Ascending aorta (tissue), 2 donors: ENCODE data around the gene AGMO. TPM values are rescaled to one million over a fixed set of nuclear protein-coding genes. Genes with fewer than 3 reads are reported as not detected.

Source experiments
- DNase-seq, 2 donors: peaks; one replicate each; pipeline ENCODE4 v3.0.0-alpha.2; 2019; ENCODE audit warnings: low spot score in 2 of 2
- H3K27ac ChIP-seq, 2 donors: fragments of 200-600 bp; sonication (generic); one replicate each; pipeline ENCODE4 v1.5.1; 2016 to 2017; ENCODE audit warnings: mild to moderate bottlenecking in 1 of 2
- H3K27me3 ChIP-seq: fragments of 200-600 bp; sonication (generic); one replicate; pipeline ENCODE4 v1.5.1; 2017
- H3K36me3 ChIP-seq, 2 donors: fragments of 200-600 bp; sonication (generic); one replicate each; pipeline ENCODE4 v1.5.1; 2016
- H3K4me1 ChIP-seq, 2 donors: fragments of 200-600 bp; sonication (generic); one replicate each; pipeline ENCODE4 v1.5.1; 2016 to 2017; ENCODE audit warnings: mild to moderate bottlenecking in 1 of 2
- H3K4me3 ChIP-seq, 2 donors: fragments of 200-600 bp; sonication (generic); one replicate each; pipeline ENCODE4 v1.5.1; 2016 to 2017; ENCODE audit warnings: mild to moderate bottlenecking in 1 of 2
- H3K9me3 ChIP-seq, 2 donors: fragments of 200-600 bp; sonication (generic); one replicate each; pipeline ENCODE4 v1.5.1; 2016
- CTCF ChIP-seq, 3 experiments: fragments of 200-600 bp in 2 of 3; fragments of 450-650 bp in 1 of 3; sonication (generic) in 2 of 3; IDR thresholded peaks; one replicate each; pipeline ENCODE4 v1.5.1; 2016 to 2019; ENCODE audit warnings: antibody characterized with exemption in 3 of 3, mild to moderate bottlenecking in 1 of 3, moderate library complexity in 1 of 3
- intact Hi-C: fragments of 100-400 bp; cut with DNase I; formaldehyde crosslinking; loops from one replicate; pipeline ENCODE4 v1.15.1; 2023
- total RNA-seq: library from RNA; depleted of rRNA; stranded (reverse); fragments of >200 nt; gene quantifications from one replicate; pipeline ENCODE4 v1.1.0, GENCODE V29; 2016

Gene AGMO
- total RNA-seq, 1 donor from 2014 or later = not detected

- no peak for TF ChIP-seq CTCF (IDR thresholded peaks at IDR 0.05)
- Histone ChIP-seq H3K9me3 (no peaks in the 10 kb centered on the region), H3K4me3 (no peak overlapping the region), H3K27me3 (no peaks in the 10 kb centered on the region), H3K4me1 (no peaks in the 10 kb centered on the region), H3K36me3 (no peaks in the 10 kb centered on the region), H3K27ac (no peak overlapping the region)
- DNase-seq = no peak
- intact Hi-C loops = no loop called here
These were observed 42.4 kb upstream of the AGMO start for GRCh38 chr7:15604166-15604565.

- H3K27me3 ChIP-seq = no peaks in the 10 kb centered on the region
- H3K27ac ChIP-seq = no peak overlapping the region
- DNase-seq = no peak
- intact Hi-C loops = no loop called here
- no peaks in the 10 kb centered on the region for H3K4me1 ChIP-seq
- no peak for TF ChIP-seq CTCF (IDR thresholded peaks at IDR 0.05)
- H3K9me3 ChIP-seq = no peaks in the 10 kb centered on the region
- H3K36me3 ChIP-seq = no peaks in the 10 kb centered on the region
- H3K4me3 ChIP-seq = no peak overlapping the region
These were observed 41.3 kb upstream of the AGMO start for GRCh38 chr7:15603124-15603523.

DNA sequence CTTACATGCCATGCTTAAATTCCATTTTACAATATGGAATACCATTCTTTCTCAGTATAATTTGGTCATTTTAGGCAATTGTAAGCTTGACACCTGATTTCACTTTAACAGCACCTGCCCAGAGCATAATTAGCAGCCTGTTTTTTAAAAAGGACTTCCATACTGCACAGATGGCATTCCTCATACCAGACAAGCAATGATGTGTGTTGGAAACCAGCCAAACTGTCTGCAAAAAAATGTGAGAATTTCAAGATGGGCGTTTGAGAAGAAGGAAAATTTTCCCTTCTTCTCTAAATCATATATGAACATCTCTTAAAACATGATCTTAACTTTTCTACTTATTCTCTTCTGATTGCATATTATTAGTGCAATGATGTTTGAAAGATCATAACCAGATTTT is 40.4 kb upstream of the AGMO start:
- DNase-seq = no peak

GRCh38 chr7:15601175-15601574 is 39.4 kb upstream of the AGMO start:
- Histone ChIP-seq H3K4me1 (no peaks in the 10 kb centered on the region), H3K27ac (no peak overlapping the region), H3K9me3 (no peaks in the 10 kb centered on the region), H3K27me3 (no peaks in the 10 kb centered on the region), H3K4me3 (no peak overlapping the region), H3K36me3 (no peaks in the 10 kb centered on the region)
- DNase-seq = no peak
- intact Hi-C loops = no loop called here
- TF ChIP-seq CTCF (IDR thresholded peaks at IDR 0.05) = no peak

More for the DNA sequence above, 40.4 kb upstream of the AGMO start:
- Histone ChIP-seq H3K4me3 (no peak overlapping the region), H3K27ac (no peak overlapping the region), H3K27me3 (no peaks in the 10 kb centered on the region), H3K36me3 (no peaks in the 10 kb centered on the region), H3K9me3 (no peaks in the 10 kb centered on the region), H3K4me1 (no peaks in the 10 kb centered on the region)
- intact Hi-C loops = no loop called here
- no peak for TF ChIP-seq CTCF (IDR thresholded peaks at IDR 0.05)

DNA sequence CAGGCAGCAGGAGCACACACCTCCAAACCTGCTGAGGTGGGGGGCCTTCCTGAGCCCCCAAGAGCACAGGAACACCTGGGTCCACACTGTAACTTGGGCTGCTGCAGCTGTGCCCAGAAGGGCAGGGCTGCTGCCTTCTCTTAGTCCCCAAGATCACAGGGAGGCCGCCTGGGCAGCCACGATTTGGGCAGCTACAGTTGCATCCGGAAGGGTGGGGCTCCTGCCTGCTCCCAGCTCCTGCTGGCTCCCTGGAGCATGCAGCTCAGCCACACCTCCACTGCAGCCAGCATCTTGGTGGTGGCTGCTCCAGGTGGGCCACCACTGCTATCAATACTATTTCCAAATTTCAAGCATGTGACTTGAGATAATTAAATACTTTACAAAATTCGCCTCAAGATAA is 38.5 kb upstream of the AGMO start:
- H3K4me1 ChIP-seq = no peaks in the 10 kb centered on the region
- no peaks in the 10 kb centered on the region for H3K36me3 ChIP-seq
- no peaks in the 10 kb centered on the region for H3K27me3 ChIP-seq
- TF ChIP-seq CTCF (IDR thresholded peaks at IDR 0.05) = no peak
- no peaks in the 10 kb centered on the region for H3K9me3 ChIP-seq
- H3K27ac ChIP-seq = no peak overlapping the region
- no peak overlapping the region for H3K4me3 ChIP-seq
- intact Hi-C loops = no loop called here
- no peak for DNase-seq

DNA sequence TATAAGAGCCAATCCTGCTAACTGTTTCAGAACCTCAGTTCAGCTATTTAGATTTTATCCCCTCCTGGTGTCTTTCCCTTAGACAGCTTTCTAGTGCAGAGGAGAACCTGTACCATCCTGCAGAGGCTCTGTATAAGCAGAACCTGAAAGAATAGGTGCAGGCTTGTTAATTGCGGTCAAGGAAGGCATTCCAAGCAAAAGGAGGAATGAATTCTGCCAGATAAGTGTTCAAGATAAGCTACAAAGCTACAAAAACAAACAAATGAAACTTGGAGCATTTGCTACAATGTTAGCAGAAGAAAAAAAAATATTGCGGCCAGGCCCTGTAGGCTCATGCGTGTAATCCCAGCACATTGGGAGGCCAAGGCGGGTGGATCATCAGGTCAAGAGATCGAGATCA is 32.6 kb upstream of the AGMO start:
- H3K27me3 ChIP-seq = no peaks in the 10 kb centered on the region
- intact Hi-C loops = no loop called here
- no peaks in the 10 kb centered on the region for H3K9me3 ChIP-seq
- no peak for DNase-seq
- no peak overlapping the region for H3K27ac ChIP-seq
- no peaks in the 10 kb centered on the region for H3K36me3 ChIP-seq
- H3K4me1 ChIP-seq = no peaks in the 10 kb centered on the region
- no peak overlapping the region for H3K4me3 ChIP-seq
- no peak for TF ChIP-seq CTCF (IDR thresholded peaks at IDR 0.05)
